ENCODE results near the gene HJURP. TPM values are rescaled to one million over a fixed set of nuclear protein-coding genes. Genes with fewer than 3 reads are reported as not detected.

Gene HJURP
- total RNA-seq, 4 donors from 2014 or later = 1.2 to 4.4 (median 3.5) TPM

- WGBS, 2 donors = 94 to 97% methylated on average over 9 of the region's 9 CpGs
- intact Hi-C loops (cut with DNase I; ENCODE audit: low total_unique reads) = no loop called here
- H3K4me3 ChIP-seq (ENCODE audit: low read depth, poor library complexity, severe bottlenecking) = no peak overlapping the region
- DNase-seq (ENCODE audit: low spot score in 2 of 2) = peak in 1 of 2 donors; percentile 59
- TF ChIP-seq POLR2A (IDR thresholded peaks at IDR 0.05) (no peak), CTCF (IDR thresholded peaks at IDR 0.05) (no peak)
Observed at GRCh38 chr2:233840520-233840919, 13.8 kb downstream of the HJURP start.

GRCh38 chr2:233839447-233839820, 14.9 kb downstream of the HJURP start:
- no peak overlapping the region for H3K4me3 ChIP-seq (ENCODE audit: low read depth, poor library complexity, severe bottlenecking)
- TF ChIP-seq POLR2A (IDR thresholded peaks at IDR 0.05) (no peak), CTCF (IDR thresholded peaks at IDR 0.05) (no peak)
- 96 to 98% methylated on average over 10 of the region's 10 CpGs for WGBS, 2 donors
- DNase-seq (ENCODE audit: low spot score in 2 of 2) = peak in 1 of 2 donors; percentile 43
- intact Hi-C loops (cut with DNase I; ENCODE audit: low total_unique reads) = no loop called here

- peak in 1 of 2 donors; percentile 69 for DNase-seq (ENCODE audit: low spot score in 2 of 2)
- WGBS, 2 donors = 87% methylated on average over 12 of the region's 12 CpGs
- no peak overlapping the region for H3K4me3 ChIP-seq (ENCODE audit: low read depth, poor library complexity, severe bottlenecking)
- no peak for TF ChIP-seq POLR2A (IDR thresholded peaks at IDR 0.05)
- no peak for TF ChIP-seq CTCF (IDR thresholded peaks at IDR 0.05)
- intact Hi-C loops (cut with DNase I; ENCODE audit: low total_unique reads) = no loop called here
Observed at GRCh38 chr2:233838726-233839446, 15.4 kb downstream of the HJURP start.

- 56 to 63% methylated on average over 7 of the region's 7 CpGs for WGBS, 2 donors
- TF ChIP-seq POLR2A (IDR thresholded peaks at IDR 0.05) (no peak), CTCF (IDR thresholded peaks at IDR 0.05) (no peak)
- H3K4me3 ChIP-seq (ENCODE audit: low read depth, poor library complexity, severe bottlenecking) = no peak overlapping the region
- intact Hi-C loops (cut with DNase I; ENCODE audit: low total_unique reads) = no loop called here
- no peak for DNase-seq (ENCODE audit: low spot score in 2 of 2)
Observed at GRCh38 chr2:233838251-233838650, 16.1 kb downstream of the HJURP start.

GRCh38 chr2:233837694-233838229, 16.6 kb downstream of the HJURP start:
- no peak for DNase-seq (ENCODE audit: low spot score in 2 of 2)
- intact Hi-C loops (cut with DNase I; ENCODE audit: low total_unique reads) = no loop called here
- no peak overlapping the region for H3K4me3 ChIP-seq (ENCODE audit: low read depth, poor library complexity, severe bottlenecking)
- no peak for TF ChIP-seq POLR2A (IDR thresholded peaks at IDR 0.05)
- TF ChIP-seq CTCF (IDR thresholded peaks at IDR 0.05) = no peak
- WGBS, 2 donors = 70 to 74% methylated on average over 9 of the region's 9 CpGs
